ENCODE results near the gene KMT2B. TPM values are rescaled to one million over a fixed set of nuclear protein-coding genes. Genes with fewer than 3 reads are reported as not detected.
A peak's percentile ranks its signal among the peaks of the same experiment; 100 is the strongest.

KMT2B gene
- total and polyA plus RNA-seq, 2 of the 8 experiments (the other 6 are each of a cell fraction or from before 2014, with no cell fraction given): 26.7 to 38.6 TPM

GRCh38 chr19:35702223-35703012, 15.4 kb upstream of the KMT2B start (continued):
- TF ChIP-seq RNF2 (IDR thresholded peaks at IDR 0.05; ENCODE audit: borderline replicate concordance, low read depth, low read length, missing control alignments, poor library complexity, severe bottlenecking) (no peak), ZNF274 (IDR thresholded peaks at IDR 0.05; ENCODE audit: borderline replicate concordance, extremely low read depth, low read length) (no peak), EGR1 (IDR thresholded peaks at IDR 0.05; ENCODE audit: borderline replicate concordance, low read depth, low read length) (no peak), CHD2 (IDR thresholded peaks at IDR 0.05; ENCODE audit: low read length) (peak; percentile 97), SIN3A (conservative IDR thresholded peaks at IDR 0.05 in 1 of 2, IDR thresholded peaks at IDR 0.05 in 1 of 2; ENCODE audit: low read depth in 1 of 2, low read length in 2 of 2) (no peak; a peak in 1 of 4 replicates), TAF7 (optimal IDR thresholded peaks at IDR 0.05; ENCODE audit: borderline replicate concordance, low read depth, low read length) (no peak), CHD1 (IDR thresholded peaks at IDR 0.05; ENCODE audit: low read depth, low read length) (no peak), POLR2A (IDR thresholded peaks at IDR 0.05; ENCODE audit: control extremely low read depth in 1 of 2, low read depth in 2 of 2, low read length in 2 of 2) (peak in 1 of 2 experiments; percentile 44; a peak in 1 of 3 replicates), NRF1 (IDR thresholded peaks at IDR 0.05; ENCODE audit: low read depth, low read length) (no peak), CTCF (IDR thresholded peaks at IDR 0.05; ENCODE audit: control extremely low read depth in 1 of 3, insufficient read depth in 1 of 3, low read depth in 1 of 3, low read length in 3 of 3) (no peak), CBX8 (IDR thresholded peaks at IDR 0.05; ENCODE audit: borderline replicate concordance, low read depth, low read length) (no peak), CREB1 (IDR thresholded peaks at IDR 0.05) (peak; percentile 51), TCF12 (IDR thresholded peaks at IDR 0.05; ENCODE audit: low read depth, low read length) (0 out of 2 replicates have a peak, but pooled peaks have one; percentile 70), BCL11A (IDR thresholded peaks at IDR 0.05; ENCODE audit: low read depth in 2 of 2, low read length in 2 of 2) (no peak), SRF (IDR thresholded peaks at IDR 0.05; ENCODE audit: low read depth, low read length) (no peak), SIRT6 (IDR thresholded peaks at IDR 0.05; ENCODE audit: low read length) (no peak), CEBPB (IDR thresholded peaks at IDR 0.05; ENCODE audit: low read depth, low read length) (no peak), JUN (IDR thresholded peaks at IDR 0.05; ENCODE audit: low read depth, low read length) (no peak), RFX5 (IDR thresholded peaks at IDR 0.05; ENCODE audit: borderline replicate concordance, low read depth, low read length) (no peak), SP4 (IDR thresholded peaks at IDR 0.05; ENCODE audit: low read length) (peak; percentile 82; the same call in 1 of the 2 replicates), KDM1A (IDR thresholded peaks at IDR 0.05; ENCODE audit: borderline replicate concordance, low read length) (no peak), JUND (IDR thresholded peaks at IDR 0.05; ENCODE audit: low read length) (no peak)

Data from H1 (cell line).